DMS153 treated with DMSO at 0.1 percent for 48 hours (cell line): ENCODE data around the gene TBATA.

ENCODE experiments used
- DNase-seq: peaks from one replicate; lab custom pipeline; 2025; ENCODE audit not compliant: unreplicated experiment; lab: John Stamatoyannopoulos, UW

TBATA gene

DNA sequence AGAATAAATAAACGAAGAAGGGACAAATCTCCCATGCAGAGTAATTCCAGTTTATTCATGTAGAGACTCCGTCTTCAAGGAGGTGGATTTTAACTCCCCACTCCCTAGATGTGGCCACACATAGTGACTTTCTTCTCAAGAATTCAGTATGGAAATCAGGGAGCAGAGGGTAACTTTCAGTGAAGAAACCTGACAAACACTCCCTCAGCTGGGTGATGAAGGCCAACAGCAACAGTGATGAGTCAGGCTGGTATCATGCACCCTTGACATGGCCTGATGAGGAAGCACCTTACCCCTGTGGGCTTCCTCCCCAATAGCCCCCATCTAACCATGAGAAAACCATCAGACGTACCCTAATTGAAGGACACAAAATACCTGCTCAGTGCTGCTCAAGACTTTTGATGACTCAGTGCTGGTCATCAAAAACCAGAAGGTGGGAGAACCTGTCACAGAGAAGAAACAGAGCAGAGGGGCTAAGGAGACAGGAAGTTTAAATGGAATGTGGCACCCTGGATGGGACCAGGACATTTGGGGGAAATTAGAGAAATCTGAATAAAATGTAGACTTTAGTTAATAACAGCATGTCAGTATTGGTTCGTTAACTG, 62.3 kb downstream of the TBATA start:
- DNase-seq: no peak
